ENCODE results near the gene IFT88.
A peak's percentile ranks its signal among the peaks of the same experiment; 100 is the strongest.

Gene IFT88

DNA sequence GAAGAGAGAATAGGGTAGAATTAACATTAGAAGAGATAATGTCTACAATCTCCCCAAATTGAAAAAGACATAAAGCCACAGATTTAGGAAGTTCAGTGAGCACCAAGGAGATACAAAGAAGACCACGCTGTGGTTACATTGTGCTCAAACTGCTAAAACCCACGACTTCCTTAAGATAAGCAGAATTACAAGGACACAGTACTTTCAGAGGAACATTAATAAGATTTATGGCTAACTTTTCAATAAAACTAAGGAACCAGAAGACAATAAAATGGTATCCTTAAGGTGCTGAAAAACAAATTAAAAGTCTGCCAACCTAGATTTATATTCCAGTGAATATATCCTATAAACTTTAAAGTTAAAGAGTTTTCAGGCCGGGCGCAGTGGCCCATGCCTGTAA is 129.1 kb downstream of the IFT88 start:
- Histone ChIP-seq H3K9me3 (ENCODE audit: insufficient read depth, low read length) (no peaks in the 10 kb centered on the region), H3K27me3 (ENCODE audit: insufficient read depth, insufficient read length) (no peaks in the 10 kb centered on the region), H3K4me3 (ENCODE audit: insufficient read length, low read depth) (no peak overlapping the region), H3K9ac (ENCODE audit: insufficient read length, low read depth) (no peak overlapping the region), H3K4me1 (ENCODE audit: insufficient read depth, insufficient read length) (no peaks in the 10 kb centered on the region), H3K36me3 (ENCODE audit: insufficient read depth, insufficient read length, low read length) (no peaks in the 10 kb centered on the region)
- TF ChIP-seq SUZ12 (IDR thresholded peaks at IDR 0.05; ENCODE audit: extremely low read depth, insufficient read depth, insufficient read length) (no peak), ZNF274 (IDR thresholded peaks at IDR 0.05; ENCODE audit: low read depth, low read length) (no peak), YY1 (IDR thresholded peaks at IDR 0.05; ENCODE audit: insufficient read depth, insufficient read length) (no peak)
- DNase-seq (ENCODE audit: low read depth, low spot score) = no peak

DNA sequence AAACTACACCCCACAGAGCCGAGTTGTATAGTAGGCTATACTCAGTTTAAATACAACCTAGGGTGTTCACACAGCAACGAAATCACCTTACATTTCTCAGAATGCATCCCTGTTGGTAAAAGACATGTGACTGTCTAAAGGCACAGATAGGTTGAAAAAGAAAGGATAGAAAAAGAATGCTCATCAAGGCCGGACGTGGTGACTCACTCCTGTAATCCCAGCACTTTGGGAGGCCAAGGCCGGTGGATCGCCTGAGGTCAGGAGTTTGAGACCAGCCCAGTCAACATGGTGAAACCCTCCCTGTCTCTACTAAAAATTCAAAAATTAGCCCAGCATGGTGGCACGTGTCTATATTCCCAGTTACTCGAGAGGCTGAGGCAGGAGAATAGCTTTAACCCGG is 132.8 kb downstream of the IFT88 start:
- Histone ChIP-seq H3K9ac (ENCODE audit: insufficient read length, low read depth) (no peak overlapping the region), H3K4me1 (ENCODE audit: insufficient read depth, insufficient read length) (no peaks in the 10 kb centered on the region), H3K36me3 (ENCODE audit: insufficient read depth, insufficient read length, low read length) (no peaks in the 10 kb centered on the region), H3K27me3 (ENCODE audit: insufficient read depth, insufficient read length) (peaks cover 15% of the 10 kb centered on the region), H3K9me3 (ENCODE audit: insufficient read depth, low read length) (no peaks in the 10 kb centered on the region), H3K4me3 (ENCODE audit: insufficient read length, low read depth) (no peak overlapping the region)
- TF ChIP-seq YY1 (IDR thresholded peaks at IDR 0.05; ENCODE audit: insufficient read depth, insufficient read length) (no peak), ZNF274 (IDR thresholded peaks at IDR 0.05; ENCODE audit: low read depth, low read length) (no peak), SUZ12 (IDR thresholded peaks at IDR 0.05; ENCODE audit: extremely low read depth, insufficient read depth, insufficient read length) (no peak)
- DNase-seq (ENCODE audit: low read depth, low spot score) = no peak

- DNase-seq (ENCODE audit: low read depth, low spot score) = no peak
- no peak overlapping the region for H3K9ac ChIP-seq (ENCODE audit: insufficient read length, low read depth)
- peaks cover 15% of the 10 kb centered on the region for H3K27me3 ChIP-seq (ENCODE audit: insufficient read depth, insufficient read length)
- no peak for TF ChIP-seq ZNF274 (IDR thresholded peaks at IDR 0.05; ENCODE audit: low read depth, low read length)
- no peak for TF ChIP-seq YY1 (IDR thresholded peaks at IDR 0.05; ENCODE audit: insufficient read depth, insufficient read length)
- no peak for TF ChIP-seq SUZ12 (IDR thresholded peaks at IDR 0.05; ENCODE audit: extremely low read depth, insufficient read depth, insufficient read length)
- H3K4me3 ChIP-seq (ENCODE audit: insufficient read length, low read depth) = no peak overlapping the region
- H3K9me3 ChIP-seq (ENCODE audit: insufficient read depth, low read length) = no peaks in the 10 kb centered on the region
- H3K4me1 ChIP-seq (ENCODE audit: insufficient read depth, insufficient read length) = no peaks in the 10 kb centered on the region
- no peaks in the 10 kb centered on the region for H3K36me3 ChIP-seq (ENCODE audit: insufficient read depth, insufficient read length, low read length)
Observed at GRCh38 chr13:20700288-20700687, 133.3 kb downstream of the IFT88 start.

DNA sequence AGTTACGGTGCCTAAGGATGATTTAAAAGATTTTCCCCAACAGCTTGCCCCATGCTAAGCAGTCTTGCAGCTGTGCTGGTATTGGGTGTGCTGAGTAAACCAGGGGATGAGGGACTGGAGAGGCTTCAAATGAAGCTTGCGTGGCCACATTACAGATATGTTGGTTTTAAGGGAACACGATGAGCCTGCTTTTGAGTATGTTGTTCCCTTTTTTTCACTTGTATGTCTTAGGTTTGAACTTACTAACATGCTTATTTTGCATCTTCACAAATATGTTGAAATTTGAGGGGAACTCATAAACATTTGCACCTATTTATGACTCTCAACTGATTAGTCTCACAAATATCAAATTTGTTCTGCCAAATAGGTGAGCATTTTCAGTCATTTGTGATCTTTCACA is 134.5 kb downstream of the IFT88 start:
- H3K36me3 ChIP-seq (ENCODE audit: insufficient read depth, insufficient read length, low read length) = no peaks in the 10 kb centered on the region
- TF ChIP-seq ZNF274 (IDR thresholded peaks at IDR 0.05; ENCODE audit: low read depth, low read length) (no peak), SUZ12 (IDR thresholded peaks at IDR 0.05; ENCODE audit: extremely low read depth, insufficient read depth, insufficient read length) (no peak), YY1 (IDR thresholded peaks at IDR 0.05; ENCODE audit: insufficient read depth, insufficient read length) (no peak)
- H3K4me3 ChIP-seq (ENCODE audit: insufficient read length, low read depth) = no peak overlapping the region
- H3K9me3 ChIP-seq (ENCODE audit: insufficient read depth, low read length) = no peaks in the 10 kb centered on the region
- H3K27me3 ChIP-seq (ENCODE audit: insufficient read depth, insufficient read length) = peaks cover 15% of the 10 kb centered on the region
- no peak overlapping the region for H3K9ac ChIP-seq (ENCODE audit: insufficient read length, low read depth)
- DNase-seq (ENCODE audit: low read depth, low spot score) = no peak
- no peaks in the 10 kb centered on the region for H3K4me1 ChIP-seq (ENCODE audit: insufficient read depth, insufficient read length)

DNA sequence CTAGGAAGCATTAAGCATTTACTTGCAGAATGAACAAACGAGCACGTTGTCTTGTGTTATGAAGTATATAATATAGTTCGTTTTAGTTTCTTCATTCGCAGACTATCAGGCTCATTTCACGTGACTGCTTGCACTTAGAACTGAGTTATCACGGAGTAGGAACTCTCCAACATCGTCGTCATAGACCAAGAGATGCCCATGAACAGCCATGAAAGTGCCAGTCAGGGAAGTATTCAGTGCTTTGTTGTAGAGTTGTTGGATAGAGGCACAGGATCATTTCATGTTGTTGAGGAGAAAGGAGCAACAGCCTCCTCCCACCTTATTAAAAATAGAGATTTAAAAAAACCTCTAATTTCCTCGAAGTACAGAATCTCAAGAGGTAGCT is 135.6 kb downstream of the IFT88 start:
- peak overlapping the region; percentile 86 for H3K9ac ChIP-seq (ENCODE audit: insufficient read length, low read depth)
- H3K4me3 ChIP-seq (ENCODE audit: insufficient read length, low read depth) = peak overlapping the region; percentile 60
- no peaks in the 10 kb centered on the region for H3K4me1 ChIP-seq (ENCODE audit: insufficient read depth, insufficient read length)
- H3K36me3 ChIP-seq (ENCODE audit: insufficient read depth, insufficient read length, low read length) = no peaks in the 10 kb centered on the region
- TF ChIP-seq ZNF274 (IDR thresholded peaks at IDR 0.05; ENCODE audit: low read depth, low read length) (no peak), YY1 (IDR thresholded peaks at IDR 0.05; ENCODE audit: insufficient read depth, insufficient read length) (no peak), SUZ12 (IDR thresholded peaks at IDR 0.05; ENCODE audit: extremely low read depth, insufficient read depth, insufficient read length) (no peak)
- H3K27me3 ChIP-seq (ENCODE audit: insufficient read depth, insufficient read length) = peaks cover 15% of the 10 kb centered on the region
- DNase-seq (ENCODE audit: low read depth, low spot score) = no peak
- H3K9me3 ChIP-seq (ENCODE audit: insufficient read depth, low read length) = no peaks in the 10 kb centered on the region

DNA sequence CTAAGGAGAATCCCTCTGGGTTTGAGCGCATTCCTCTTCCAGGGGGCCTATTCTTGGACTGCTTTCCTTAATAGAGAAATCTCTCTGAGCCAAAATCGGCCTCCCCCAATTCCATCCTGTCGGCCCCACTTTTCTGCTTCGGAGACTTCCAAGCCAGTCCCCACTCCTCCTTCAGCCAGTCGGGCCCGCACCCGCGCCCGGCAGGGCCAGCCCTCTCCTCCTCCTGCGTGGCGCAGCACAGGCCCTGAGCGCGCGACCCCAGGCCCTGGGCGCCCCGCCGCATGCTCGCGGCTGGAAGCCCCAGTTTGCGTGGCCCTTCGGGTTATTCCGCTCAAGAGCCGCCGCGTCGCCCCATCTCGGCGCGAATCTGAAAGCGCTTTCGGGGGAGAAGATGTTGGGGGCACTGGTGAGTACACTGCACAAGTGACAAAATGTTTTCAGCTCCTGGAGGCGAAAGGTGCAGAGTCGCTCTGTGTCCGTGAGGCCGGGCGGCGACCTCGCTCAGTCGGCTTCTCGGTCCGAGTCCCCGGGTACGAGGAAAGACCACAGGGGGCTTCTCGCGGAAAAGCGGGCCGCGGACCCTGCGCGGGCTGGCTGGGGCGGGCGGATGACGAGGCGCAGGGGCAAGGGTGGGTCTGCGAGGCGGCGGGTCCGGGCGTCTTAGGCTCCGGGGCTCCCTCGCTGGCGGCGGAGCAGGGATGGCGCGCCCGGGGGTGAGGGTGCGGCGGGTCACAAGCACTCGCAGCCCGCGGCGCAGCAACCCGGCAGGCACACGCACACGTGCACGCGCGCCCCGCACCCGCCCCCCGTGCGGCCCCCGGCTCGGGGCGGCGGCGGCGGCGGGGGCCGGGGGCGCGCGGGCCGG is 136.2 kb downstream of the IFT88 start, which contains the start of gene IL17D:
TSS of gene IL17D (plus strand) at position 785 of the 865 bp plus-strand sequence. CDS start 303 bp downstream, outside the sequence.
- Histone ChIP-seq H3K4me1 (ENCODE audit: insufficient read depth, insufficient read length) (no peaks in the 10 kb centered on the region), H3K4me3 (ENCODE audit: insufficient read length, low read depth) (peak within 1 kb of the TSS; percentile 60), H3K9ac (ENCODE audit: insufficient read length, low read depth) (peak within 1 kb of the TSS; percentile 86), H3K36me3 (ENCODE audit: insufficient read depth, insufficient read length, low read length) (no peaks in the 10 kb centered on the region), H3K27me3 (ENCODE audit: insufficient read depth, insufficient read length) (peaks cover 15% of the 10 kb centered on the region), H3K9me3 (ENCODE audit: insufficient read depth, low read length) (no peaks in the 10 kb centered on the region)
- DNase-seq (ENCODE audit: low read depth, low spot score) = no peak
- TF ChIP-seq ZNF274 (IDR thresholded peaks at IDR 0.05; ENCODE audit: low read depth, low read length) (no peak), YY1 (IDR thresholded peaks at IDR 0.05; ENCODE audit: insufficient read depth, insufficient read length) (no peak), SUZ12 (IDR thresholded peaks at IDR 0.05; ENCODE audit: extremely low read depth, insufficient read depth, insufficient read length) (no peak)

GRCh38 chr13:20703780-20704458 is 137.0 kb downstream of the IFT88 start:
- peak overlapping the region; percentile 57 for H3K4me3 ChIP-seq (ENCODE audit: insufficient read length, low read depth)
- peaks cover 15% of the 10 kb centered on the region for H3K27me3 ChIP-seq (ENCODE audit: insufficient read depth, insufficient read length)
- no peaks in the 10 kb centered on the region for H3K4me1 ChIP-seq (ENCODE audit: insufficient read depth, insufficient read length)
- H3K36me3 ChIP-seq (ENCODE audit: insufficient read depth, insufficient read length, low read length) = no peaks in the 10 kb centered on the region
- H3K9ac ChIP-seq (ENCODE audit: insufficient read length, low read depth) = peak overlapping the region; percentile 70
- TF ChIP-seq SUZ12 (IDR thresholded peaks at IDR 0.05; ENCODE audit: extremely low read depth, insufficient read depth, insufficient read length) (no peak), ZNF274 (IDR thresholded peaks at IDR 0.05; ENCODE audit: low read depth, low read length) (no peak), YY1 (IDR thresholded peaks at IDR 0.05; ENCODE audit: insufficient read depth, insufficient read length) (no peak)
- no peaks in the 10 kb centered on the region for H3K9me3 ChIP-seq (ENCODE audit: insufficient read depth, low read length)
- DNase-seq (ENCODE audit: low read depth, low spot score) = no peak
